Body of pancreas (tissue), 4 donors: ENCODE results near the gene BAG3. TPM values are rescaled to one million over a fixed set of nuclear protein-coding genes. Genes with fewer than 3 reads are reported as not detected.
A peak's percentile ranks its signal among the peaks of the same experiment; 100 is the strongest.

Experiments used
- ATAC-seq: fragments of 150-250 bp; one replicate; pipeline ENCODE4 v1.9.1; 2016
- DNase-seq, 4 donors: peaks; one replicate each; pipeline ENCODE4 v3.0.0-alpha.2; 2019
- H3K27ac ChIP-seq, 4 donors: fragments of 200-600 bp; sonication (generic); 1 replicate in 3 of 4; 2 replicates in 1 of 4; pipeline versions ENCODE4 v1.5.1 to v1.6.1; 2016 to 2019; ENCODE audit warnings: mild to moderate bottlenecking in 1 of 4, mixed read lengths in 1 of 4, moderate library complexity in 1 of 4
- H3K27me3 ChIP-seq, 2 donors: fragments of 200-600 bp; sonication (generic); one replicate each; pipeline ENCODE4 v1.6.0; 2016; ENCODE audit warnings: mild to moderate bottlenecking in 1 of 2
- H3K36me3 ChIP-seq, 2 donors: fragments of 200-600 bp; sonication (generic); replicated peaks in 1 of 2; 2 replicates each; pipeline ENCODE4 v1.5.1; 2016; ENCODE audit warnings: low read depth in 2 of 2; ENCODE audit not compliant: insufficient read depth in 1 of 2
- H3K4me1 ChIP-seq: fragments of 200-600 bp; sonication (generic); one replicate; pipeline ENCODE4 v1.6.0; 2016
- H3K4me3 ChIP-seq, 2 donors: fragments of 200-600 bp; sonication (generic); 1 replicate in 1 of 2; 2 replicates in 1 of 2; pipeline ENCODE4 v1.5.1; 2016 to 2019
- H3K9me3 ChIP-seq, 3 donors: fragments of 200-600 bp; sonication (generic); 1 replicate in 2 of 3; 2 replicates in 1 of 3; pipeline ENCODE4 v1.5.1; 2016
- CTCF ChIP-seq, 7 experiments: fragments of 450-650 bp in 4 of 7; fragments of 200-600 bp in 3 of 7; sonication (generic) in 3 of 7; IDR thresholded peaks; one replicate each; pipeline ENCODE4 v1.5.1; 2016 to 2019; ENCODE audit warnings: antibody characterized with exemption in 7 of 7
- POLR2A ChIP-seq, 3 donors: fragments of 450-650 bp; IDR thresholded peaks; one replicate each; pipeline ENCODE4 v1.6.1; 2016; ENCODE audit warnings: antibody characterized with exemption in 3 of 3, mild to moderate bottlenecking in 2 of 3
- WGBS, 2 donors: methylation state at CpG; one replicate each; pipeline ENCODE4 v1.1.5; 2017; 5-methylcytosine and 5-hydroxymethylcytosine counted together
- intact Hi-C: fragments of 100-400 bp; cut with DNase I; formaldehyde crosslinking; loops from one replicate; pipeline ENCODE4 v1.15.1; 2023
- total RNA-seq, 2 donors: library from RNA; depleted of rRNA; stranded (reverse); fragments of >200 nt; gene quantifications; one replicate each; pipeline ENCODE4 v1.1.0, GENCODE V29; 2016

BAG3 gene
- total RNA-seq, 2 donors from 2014 or later, result 11.9 to 17.5 TPM

- intact Hi-C loops, result no loop called here
- DNase-seq (no peak), ATAC-seq (no peak)
- Histone ChIP-seq H3K27ac (no peak overlapping the region), H3K36me3 (peaks cover 0 to 29% of the 10 kb centered on the region in 2 donors), H3K4me1 (peaks cover 38% of the 10 kb centered on the region), H3K9me3 (no peaks in the 10 kb centered on the region), H3K27me3 (no peaks in the 10 kb centered on the region), H3K4me3 (no peak overlapping the region)
- TF ChIP-seq POLR2A (IDR thresholded peaks at IDR 0.05) (no peak), CTCF (IDR thresholded peaks at IDR 0.05) (no peak)
- WGBS, 2 donors, result 72 to 100% methylated on average over 2 to 5 of the region's 5 CpGs
These were observed 18.2 kb downstream of the BAG3 start for GRCh38 chr10:119669331-119669730.

GRCh38 chr10:119669975-119670640 lies 18.9 kb downstream of the BAG3 start:
- H3K36me3 ChIP-seq, result peaks cover 0 to 30% of the 10 kb centered on the region in 2 donors
- H3K27me3 ChIP-seq, result no peaks in the 10 kb centered on the region
- DNase-seq (peak in 3 of 4 donors; percentile 52 to 75 (median 57)), ATAC-seq (no peak)
- H3K4me1 ChIP-seq, result peaks cover 38% of the 10 kb centered on the region
- WGBS, 2 donors, result 60 to 82% methylated on average over 11 to 18 of the region's 18 CpGs
- no peak overlapping the region for H3K27ac ChIP-seq
- H3K4me3 ChIP-seq, result no peak overlapping the region
- no peak for TF ChIP-seq POLR2A (IDR thresholded peaks at IDR 0.05)
- no peaks in the 10 kb centered on the region for H3K9me3 ChIP-seq
- intact Hi-C loops, result no loop called here

- DNase-seq, result no peak
- 72 to 77% methylated on average over 3 of the region's 3 CpGs for WGBS, 2 donors
- H3K9me3 ChIP-seq, result no peaks in the 10 kb centered on the region
- no peaks in the 10 kb centered on the region for H3K27me3 ChIP-seq
- TF ChIP-seq CTCF (IDR thresholded peaks at IDR 0.05) (no peak), POLR2A (IDR thresholded peaks at IDR 0.05) (no peak)
- intact Hi-C loops, result no loop called here
- H3K36me3 ChIP-seq, result peaks cover 0 to 30% of the 10 kb centered on the region in 2 donors
- no peak overlapping the region for H3K27ac ChIP-seq
- H3K4me3 ChIP-seq, result no peak overlapping the region
- no peak for ATAC-seq
- peaks cover 38% of the 10 kb centered on the region for H3K4me1 ChIP-seq
These were observed 19.5 kb downstream of the BAG3 start for GRCh38 chr10:119670717-119671116.

- H3K27ac ChIP-seq, result no peak overlapping the region
- intact Hi-C loops, result no loop called here
These were observed 20.2 kb downstream of the BAG3 start for GRCh38 chr10:119671381-119671780.

GRCh38 chr10:119672291-119672690 lies 21.1 kb downstream of the BAG3 start:
- Histone ChIP-seq H3K4me3 (no peak overlapping the region), H3K36me3 (peaks cover 3 to 39% of the 10 kb centered on the region in 2 donors), H3K27me3 (no peaks in the 10 kb centered on the region), H3K27ac (no peak overlapping the region), H3K4me1 (peaks cover 22% of the 10 kb centered on the region), H3K9me3 (no peaks in the 10 kb centered on the region)
- TF ChIP-seq POLR2A (IDR thresholded peaks at IDR 0.05) (no peak), CTCF (IDR thresholded peaks at IDR 0.05) (no peak)
- intact Hi-C loops, result no loop called here
- no peak for DNase-seq
- no peak for ATAC-seq
- 90 to 96% methylated on average over 8 to 13 of the region's 23 CpGs for WGBS, 2 donors

More at GRCh38 chr10:119671381-119671780, 20.2 kb downstream of the BAG3 start:
- Histone ChIP-seq H3K27me3 (no peaks in the 10 kb centered on the region), H3K9me3 (no peaks in the 10 kb centered on the region), H3K4me3 (no peak overlapping the region), H3K36me3 (peaks cover 0 to 31% of the 10 kb centered on the region in 2 donors), H3K4me1 (peaks cover 31% of the 10 kb centered on the region)
- 90 to 91% methylated on average over 4 of the region's 4 CpGs for WGBS, 2 donors
- TF ChIP-seq CTCF (IDR thresholded peaks at IDR 0.05), result no peak
- TF ChIP-seq POLR2A (IDR thresholded peaks at IDR 0.05), result no peak
- DNase-seq (no peak), ATAC-seq (no peak)
